SH-SY5Y (cell line): Measurements from ENCODE around the gene FREY1.

Experiments
- GATA2 ChIP-seq: IDR thresholded peaks from 2 replicates; pipeline ENCODE4 v1.6.1; 2011; ENCODE audit warnings: mild to moderate bottlenecking, low read depth, low read length
- GATA3 ChIP-seq: IDR thresholded peaks from 2 replicates; pipeline ENCODE4 v1.6.1; 2011; ENCODE audit warnings: low read depth, mild to moderate bottlenecking, low read length, moderate library complexity

Gene FREY1

DNA sequence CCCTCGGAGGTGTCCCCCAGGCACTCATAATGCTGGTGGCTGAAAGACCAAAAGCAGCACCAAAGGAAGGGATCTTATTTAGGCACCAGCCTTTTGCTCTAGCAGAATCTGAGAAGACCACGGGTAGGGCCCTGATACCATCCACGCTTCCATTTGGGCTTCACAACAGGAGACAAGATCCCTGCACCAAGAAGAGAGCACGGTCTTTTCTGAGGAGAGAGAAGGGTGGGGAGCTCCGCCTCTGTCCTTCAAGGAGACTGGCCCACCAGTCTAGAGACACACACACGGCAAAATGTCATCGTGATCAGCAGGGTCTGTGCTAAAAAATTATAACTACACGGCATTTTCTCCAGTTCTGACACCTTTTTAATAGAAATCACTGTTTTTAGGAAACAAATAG, 25.1 kb upstream of the FREY1 start:
- TF ChIP-seq GATA2: no peak
- TF ChIP-seq GATA3: no peak

DNA sequence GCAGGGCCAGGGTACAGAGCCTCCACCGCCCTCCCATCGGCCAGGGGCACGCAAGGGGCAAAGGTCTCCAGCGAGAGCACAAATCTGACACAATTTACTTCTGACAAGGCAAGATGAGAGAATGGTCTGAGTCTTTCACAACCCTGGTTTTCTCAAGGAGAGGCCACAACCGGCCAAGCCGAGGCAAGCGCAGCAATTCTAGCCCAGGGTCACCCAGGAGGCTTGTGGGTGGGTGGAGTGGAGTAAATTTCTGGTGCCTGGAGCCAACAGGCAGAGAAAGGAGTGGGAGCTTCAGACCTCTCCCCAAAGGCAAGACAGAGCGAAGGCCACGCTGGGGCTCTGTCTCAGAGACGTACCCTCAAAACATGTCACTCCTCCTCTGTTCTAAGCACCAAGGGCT, 24.7 kb upstream of the FREY1 start:
- no peak for TF ChIP-seq GATA2
- TF ChIP-seq GATA3: no peak

DNA sequence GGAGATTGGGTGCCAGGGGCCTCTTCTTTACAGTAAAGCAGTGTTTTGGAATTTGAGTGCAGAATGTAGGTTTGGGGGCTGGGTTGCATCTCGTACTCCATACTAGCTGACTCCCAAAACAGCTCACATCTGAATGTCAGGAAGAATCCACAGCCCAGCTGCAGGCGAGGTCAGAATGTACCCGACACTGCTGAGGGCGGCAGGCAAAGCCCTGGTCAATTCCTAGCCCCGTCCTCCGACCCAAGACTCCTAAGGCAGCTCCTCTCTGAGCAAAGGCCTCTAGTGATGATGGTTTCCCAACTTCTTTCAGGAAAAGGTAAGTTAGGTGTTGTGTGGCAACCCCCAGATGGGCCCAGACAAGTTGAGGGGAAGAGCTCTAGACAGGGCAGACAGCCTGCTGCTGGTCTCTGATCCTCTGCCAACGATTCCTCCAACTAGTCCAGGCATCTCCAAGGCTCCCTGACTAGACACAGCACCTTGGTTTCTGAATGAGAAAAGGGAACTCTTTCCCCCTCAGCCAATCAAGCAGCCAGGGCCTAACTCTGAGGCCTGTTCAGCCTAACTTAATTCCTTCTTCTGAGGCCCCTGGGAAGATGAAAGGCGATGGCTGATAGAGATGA, 24.0 kb upstream of the FREY1 start:
- TF ChIP-seq GATA2 (no peak), GATA3 (no peak)

DNA sequence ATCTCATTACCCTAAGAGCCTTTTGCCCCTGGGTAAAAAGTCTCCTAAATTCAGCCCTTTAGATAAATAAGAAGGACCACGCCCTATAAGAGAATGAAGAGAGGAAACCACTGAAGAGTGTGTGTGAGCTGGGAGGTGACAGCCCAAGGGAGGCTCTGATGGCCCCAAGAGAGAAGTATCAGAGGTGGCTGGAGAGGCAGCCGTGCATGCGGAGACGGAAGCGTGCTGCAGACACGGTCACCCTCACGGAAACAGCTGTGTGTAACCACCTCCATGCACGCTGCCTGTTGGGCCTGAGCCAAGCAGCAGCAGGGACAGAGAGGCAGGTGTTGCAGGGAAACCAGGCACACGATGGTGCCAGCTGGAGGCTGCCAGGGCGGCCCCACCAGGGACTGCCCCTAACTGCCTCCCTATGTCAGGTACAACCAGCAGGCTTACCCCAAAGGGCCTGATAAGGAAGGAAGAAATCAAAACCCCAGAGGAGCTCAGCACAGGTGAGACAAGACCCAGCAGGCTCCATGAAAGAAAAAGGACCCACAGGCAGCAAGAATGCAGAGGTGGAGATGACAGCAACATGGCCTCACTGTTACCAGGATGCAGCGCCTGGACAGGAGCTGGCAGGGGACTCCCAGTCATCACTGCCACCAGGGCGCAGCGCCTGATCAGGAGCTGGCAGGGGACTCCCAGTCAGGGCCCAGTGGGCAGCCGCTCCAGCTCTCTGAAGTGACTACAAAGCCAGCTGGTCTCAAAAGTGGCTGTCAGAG, 23.1 kb upstream of the FREY1 start:
- TF ChIP-seq GATA2 (no peak), GATA3 (no peak)

- TF ChIP-seq GATA3 (no peak), GATA2 (no peak)
These were observed 22.5 kb upstream of the FREY1 start for GRCh38 chr11:45929486-45930030.

GRCh38 chr11:45928535-45929215, 21.6 kb upstream of the FREY1 start:
- TF ChIP-seq GATA2: no peak
- TF ChIP-seq GATA3: no peak

GRCh38 chr11:45927684-45928413, 20.8 kb upstream of the FREY1 start:
- TF ChIP-seq GATA2 (no peak), GATA3 (no peak)

DNA sequence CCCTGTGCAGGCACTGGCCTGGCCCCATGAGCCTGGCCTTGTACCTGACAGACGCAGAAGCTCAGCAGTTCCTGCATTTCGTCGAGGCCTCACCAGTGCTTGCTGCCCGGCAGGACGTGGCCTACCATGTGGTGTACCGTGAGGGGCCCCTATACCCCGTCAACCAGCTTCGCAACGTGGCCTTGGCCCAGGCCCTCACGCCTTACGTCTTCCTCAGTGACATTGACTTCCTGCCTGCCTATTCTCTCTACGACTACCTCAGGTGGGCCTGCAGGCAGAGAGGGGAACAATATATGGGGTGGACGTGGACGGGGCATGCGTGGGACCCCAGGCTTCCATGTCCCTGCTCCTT, 20.2 kb upstream of the FREY1 start:
- TF ChIP-seq GATA2 (no peak), GATA3 (no peak)

- TF ChIP-seq GATA2 (no peak), GATA3 (no peak)
These were observed 19.7 kb upstream of the FREY1 start for GRCh38 chr11:45926536-45927331.

DNA sequence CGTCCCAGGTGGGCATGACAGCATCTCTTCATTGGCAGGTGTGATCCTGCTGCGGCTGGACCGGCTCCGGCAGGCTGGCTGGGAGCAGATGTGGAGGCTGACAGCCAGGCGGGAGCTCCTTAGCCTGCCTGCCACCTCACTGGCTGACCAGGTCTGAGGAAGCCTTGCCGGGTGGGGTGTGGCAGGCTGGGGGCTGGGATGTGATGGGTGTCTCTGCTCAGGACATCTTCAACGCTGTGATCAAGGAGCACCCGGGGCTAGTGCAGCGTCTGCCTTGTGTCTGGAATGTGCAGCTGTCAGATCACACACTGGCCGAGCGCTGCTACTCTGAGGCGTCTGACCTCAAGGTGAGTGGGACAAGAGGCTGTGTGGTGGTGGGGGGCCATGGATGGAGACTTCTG, 18.9 kb upstream of the FREY1 start:
- TF ChIP-seq GATA3: no peak
- no peak for TF ChIP-seq GATA2

GRCh38 chr11:45925550-45925949, 18.5 kb upstream of the FREY1 start:
- TF ChIP-seq GATA3: no peak
- TF ChIP-seq GATA2: no peak

GRCh38 chr11:45924927-45925326, 17.9 kb upstream of the FREY1 start:
- TF ChIP-seq GATA2: no peak
- TF ChIP-seq GATA3: no peak
